ENCODE results near the gene SMAD6.

The SMAD6 gene

DNA sequence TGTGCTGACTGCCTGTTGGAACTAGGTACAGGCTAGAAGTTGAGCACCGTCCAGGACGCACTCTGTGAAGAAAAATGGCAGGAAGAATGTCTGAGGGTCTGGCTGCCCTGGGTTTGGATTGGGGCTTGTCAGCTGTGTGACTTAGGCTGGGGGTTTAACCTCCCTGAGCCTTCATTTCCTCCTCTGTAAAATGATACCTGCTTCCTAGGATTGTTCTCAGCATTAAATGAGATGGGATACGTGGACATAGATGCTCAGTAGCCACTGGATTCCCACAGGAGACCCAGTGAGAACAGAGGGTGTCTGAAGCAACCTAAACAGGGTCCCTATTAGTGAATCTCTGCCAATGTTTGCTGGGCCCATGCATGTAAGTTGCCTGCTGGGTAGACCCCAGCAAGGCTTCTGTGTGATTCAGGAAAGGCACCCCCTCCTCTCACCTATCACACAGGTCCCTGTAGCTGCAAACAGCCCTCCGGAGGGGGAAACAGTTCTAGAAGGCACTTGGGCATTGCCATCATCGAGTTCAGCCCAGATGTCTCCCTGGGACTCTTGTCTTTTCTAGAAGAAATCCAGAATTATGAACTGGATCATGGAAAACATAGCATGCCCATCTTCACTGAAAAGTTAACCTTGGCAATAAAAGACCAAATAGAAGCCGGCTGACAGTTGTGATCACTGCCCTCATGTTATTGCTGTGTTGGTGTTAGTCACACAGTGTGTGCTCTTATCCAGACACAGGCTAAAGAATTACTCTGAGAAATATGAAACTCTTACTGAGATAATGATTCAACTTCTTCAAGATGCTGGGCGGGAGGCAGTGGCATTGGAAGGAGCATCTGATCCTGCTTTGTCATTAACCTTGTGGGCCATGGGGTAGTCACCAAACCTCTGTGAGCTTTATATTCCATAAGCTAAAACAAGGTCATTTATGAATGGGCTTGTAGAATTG is 64.5 kb downstream of the SMAD6 start:
- Mint-ChIP-seq H3K27ac (no peak overlapping the region), H3K27me3 (peaks cover 30% of the 10 kb centered on the region), H3K9me3 (no peaks in the 10 kb centered on the region), H3K4me3 (no peak overlapping the region), H3K4me1 (no peaks in the 10 kb centered on the region), H3K36me3 (ENCODE audit: low read depth) (no peaks in the 10 kb centered on the region)
- DNase-seq, result no peak
- peak; percentile 40 for ATAC-seq

DNA sequence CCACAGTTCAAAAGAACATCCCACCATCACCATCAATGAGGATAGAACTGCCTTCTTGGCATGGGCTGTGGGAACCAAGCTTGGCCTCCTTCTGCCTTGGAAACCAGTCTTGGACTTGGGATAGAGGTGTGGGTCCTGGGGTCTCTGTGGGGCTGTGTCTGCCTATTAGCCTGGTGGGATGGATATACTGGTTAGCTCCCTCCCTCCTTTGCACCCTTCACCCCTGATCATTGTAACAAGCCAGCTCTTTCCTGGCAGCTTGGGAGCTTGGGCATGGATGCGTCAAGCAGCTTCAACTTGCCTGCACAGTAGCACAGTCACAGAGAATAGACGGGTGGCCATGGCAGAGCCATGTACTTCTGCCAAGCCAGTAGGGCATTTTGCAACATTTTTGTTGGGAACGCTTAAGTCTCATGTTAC is 65.2 kb downstream of the SMAD6 start:
- H3K27me3 Mint-ChIP-seq, result peaks cover 24% of the 10 kb centered on the region
- no peaks in the 10 kb centered on the region for H3K4me1 Mint-ChIP-seq
- no peak overlapping the region for H3K4me3 Mint-ChIP-seq
- ATAC-seq (no peak), DNase-seq (no peak)
- H3K27ac Mint-ChIP-seq, result no peak overlapping the region
- no peaks in the 10 kb centered on the region for H3K36me3 Mint-ChIP-seq (ENCODE audit: low read depth)
- no peaks in the 10 kb centered on the region for H3K9me3 Mint-ChIP-seq

DNA sequence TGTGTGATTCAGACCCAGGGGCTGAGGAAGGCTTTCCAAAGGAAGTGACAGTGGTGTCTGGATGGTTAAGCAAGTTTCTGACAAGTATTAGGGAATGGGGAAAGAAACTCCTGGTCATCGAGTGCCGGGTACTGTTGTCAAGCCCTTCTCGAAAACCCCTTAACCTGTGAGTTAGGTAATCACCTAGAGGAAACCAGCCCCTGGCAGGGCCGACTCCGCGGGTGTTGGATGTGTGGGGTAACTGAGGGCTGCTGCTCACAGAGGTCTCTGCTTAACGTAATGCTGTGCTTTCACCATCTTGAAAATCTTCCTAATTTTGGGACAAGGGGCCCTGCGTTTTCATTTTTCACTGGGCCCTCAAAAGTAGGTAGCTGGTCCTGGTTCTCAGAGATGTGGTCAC is 67.0 kb downstream of the SMAD6 start:
- peaks cover 16% of the 10 kb centered on the region for H3K27me3 Mint-ChIP-seq
- DNase-seq, result no peak
- no peaks in the 10 kb centered on the region for H3K9me3 Mint-ChIP-seq
- no peaks in the 10 kb centered on the region for H3K4me1 Mint-ChIP-seq
- H3K4me3 Mint-ChIP-seq, result no peak overlapping the region
- no peak overlapping the region for H3K27ac Mint-ChIP-seq
- ATAC-seq, result no peak
- H3K36me3 Mint-ChIP-seq (ENCODE audit: low read depth), result no peaks in the 10 kb centered on the region

DNA sequence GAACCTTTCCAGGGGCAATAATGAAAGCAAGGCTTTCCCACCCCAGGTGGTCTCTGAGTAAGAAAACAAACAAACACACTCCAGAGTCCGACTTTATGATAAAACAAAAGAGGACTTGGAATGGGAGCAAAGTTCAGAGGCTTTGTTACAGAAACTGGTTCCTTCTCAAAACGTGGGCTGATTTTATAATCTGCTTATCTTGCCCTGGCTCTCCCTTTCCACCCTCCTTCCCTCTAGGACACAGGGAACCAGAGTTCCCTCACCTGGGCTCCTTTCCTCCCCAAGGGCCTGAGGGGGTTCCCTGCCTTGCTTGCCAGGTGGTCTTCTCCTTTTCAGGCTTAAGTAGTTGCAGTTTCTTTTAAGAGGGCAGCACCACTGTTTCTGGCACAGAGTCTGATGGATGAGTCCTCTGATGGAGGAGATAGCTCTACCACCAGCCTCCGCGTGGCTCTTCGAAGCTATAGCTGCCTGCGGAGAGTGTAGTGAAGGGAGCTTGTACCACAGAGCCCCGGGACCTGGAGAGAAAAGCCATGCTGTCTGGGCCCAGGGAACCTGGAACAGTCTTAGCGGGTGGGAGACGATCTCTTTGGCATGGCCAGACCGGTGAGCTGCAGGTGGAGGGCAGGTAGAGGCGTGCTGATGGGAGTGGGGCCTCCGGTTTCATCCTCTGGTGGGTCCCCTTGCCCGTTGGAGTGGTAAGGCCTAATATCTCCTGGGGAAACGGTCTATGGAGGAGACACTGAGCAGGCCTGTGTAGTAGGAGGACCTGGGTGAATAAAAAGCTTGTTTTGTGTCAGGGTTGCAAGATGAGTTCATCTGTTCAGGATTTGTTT is 68.7 kb downstream of the SMAD6 start:
- Mint-ChIP-seq H3K4me3 (no peak overlapping the region), H3K27ac (no peak overlapping the region), H3K9me3 (no peaks in the 10 kb centered on the region), H3K4me1 (no peaks in the 10 kb centered on the region), H3K27me3 (peaks cover 8% of the 10 kb centered on the region), H3K36me3 (ENCODE audit: low read depth) (no peaks in the 10 kb centered on the region)
- DNase-seq, result no peak
- ATAC-seq, result no peak

DNA sequence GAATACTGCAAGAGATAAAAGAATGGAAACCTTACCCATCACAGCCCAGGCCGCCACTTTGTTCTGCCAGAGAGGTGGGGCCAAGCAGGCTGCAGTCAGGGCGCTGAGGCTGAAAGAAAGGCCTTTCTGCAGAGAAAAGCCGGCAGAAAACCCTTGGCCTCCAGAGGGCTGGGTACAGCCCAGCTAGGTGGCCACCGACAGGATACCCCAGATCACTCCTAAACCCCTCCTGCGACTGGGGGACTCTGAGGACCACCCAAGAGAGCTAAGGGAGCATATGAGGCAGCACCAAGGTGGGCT is 69.3 kb downstream of the SMAD6 start:
- ATAC-seq, result no peak
- H3K27me3 Mint-ChIP-seq, result peaks cover 2% of the 10 kb centered on the region

DNA sequence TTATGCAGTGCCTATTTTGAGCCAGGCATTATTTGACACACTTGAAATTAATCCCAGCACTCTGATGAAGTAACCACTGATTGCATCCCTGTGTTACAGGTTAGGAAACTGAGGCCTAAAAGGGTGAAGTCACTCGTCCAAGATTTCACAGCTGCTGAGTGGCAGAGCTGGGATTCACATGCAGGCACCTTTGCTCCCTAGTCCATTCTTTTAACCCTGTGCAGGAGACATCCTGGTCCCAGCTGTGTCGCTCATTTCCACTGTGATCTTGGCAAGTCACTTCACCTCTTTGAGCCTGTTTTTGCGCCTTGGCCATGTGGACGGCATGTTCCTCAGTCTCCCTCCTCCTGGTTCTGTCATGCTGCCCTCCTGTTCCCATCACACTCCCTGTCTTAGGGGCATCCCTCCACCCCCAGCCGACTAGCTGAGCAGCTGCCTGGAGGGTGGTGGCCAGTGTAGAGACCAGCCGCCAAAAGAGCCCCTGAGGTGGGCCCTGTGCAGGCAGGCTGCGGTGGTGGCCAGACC is 70.6 kb downstream of the SMAD6 start:
- H3K27ac Mint-ChIP-seq, result no peak overlapping the region
- H3K9me3 Mint-ChIP-seq, result no peaks in the 10 kb centered on the region
- H3K27me3 Mint-ChIP-seq, result no peaks in the 10 kb centered on the region
- DNase-seq, result no peak
- ATAC-seq, result no peak
- no peaks in the 10 kb centered on the region for H3K4me1 Mint-ChIP-seq
- no peak overlapping the region for H3K4me3 Mint-ChIP-seq
- no peaks in the 10 kb centered on the region for H3K36me3 Mint-ChIP-seq (ENCODE audit: low read depth)

More for the DNA sequence above, 69.3 kb downstream of the SMAD6 start:
- no peak for DNase-seq
- Mint-ChIP-seq H3K4me3 (no peak overlapping the region), H3K36me3 (ENCODE audit: low read depth) (no peaks in the 10 kb centered on the region), H3K4me1 (no peaks in the 10 kb centered on the region), H3K27ac (no peak overlapping the region), H3K9me3 (no peaks in the 10 kb centered on the region)

DNA sequence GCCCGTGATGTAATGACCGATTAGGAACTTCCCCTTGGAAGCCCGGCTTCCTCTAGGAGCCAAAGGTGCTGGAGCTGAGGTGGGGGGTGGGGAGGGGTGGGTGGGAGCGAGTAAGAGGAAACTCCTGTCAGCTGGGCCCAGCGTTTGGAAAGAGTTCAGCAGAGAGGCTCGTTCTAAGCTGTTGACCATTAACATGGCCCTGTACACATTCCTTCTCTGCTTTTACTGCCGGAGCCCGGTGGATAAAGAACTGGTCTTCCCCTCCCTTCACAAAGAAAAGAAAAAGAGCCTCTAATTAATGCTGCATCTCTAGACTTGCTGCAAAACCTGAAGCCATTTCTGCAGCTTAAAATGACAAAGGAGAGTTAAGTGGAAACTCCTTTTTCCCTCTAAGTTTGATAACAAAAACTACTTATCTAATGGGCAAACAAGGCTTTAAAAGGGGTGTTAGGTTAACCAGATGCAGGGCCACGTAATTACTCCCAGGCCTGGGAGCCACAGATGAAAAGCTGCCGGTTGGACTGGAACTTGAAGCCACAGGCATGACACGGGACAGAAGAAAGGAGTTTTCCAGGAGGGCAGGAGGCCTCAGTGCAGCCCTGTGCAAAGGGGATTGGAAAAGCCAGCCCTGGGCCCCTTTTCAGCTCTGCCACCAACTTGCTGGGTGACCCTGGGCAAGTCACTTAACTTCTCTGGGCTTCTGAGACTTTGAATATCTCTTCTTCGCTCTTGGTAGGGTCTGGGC is 71.3 kb downstream of the SMAD6 start:
- H3K36me3 Mint-ChIP-seq (ENCODE audit: low read depth), result no peaks in the 10 kb centered on the region
- no peak overlapping the region for H3K27ac Mint-ChIP-seq
- H3K27me3 Mint-ChIP-seq, result no peaks in the 10 kb centered on the region
- ATAC-seq (no peak), DNase-seq (no peak)
- H3K9me3 Mint-ChIP-seq, result no peaks in the 10 kb centered on the region
- no peaks in the 10 kb centered on the region for H3K4me1 Mint-ChIP-seq
- H3K4me3 Mint-ChIP-seq, result no peak overlapping the region

DNA sequence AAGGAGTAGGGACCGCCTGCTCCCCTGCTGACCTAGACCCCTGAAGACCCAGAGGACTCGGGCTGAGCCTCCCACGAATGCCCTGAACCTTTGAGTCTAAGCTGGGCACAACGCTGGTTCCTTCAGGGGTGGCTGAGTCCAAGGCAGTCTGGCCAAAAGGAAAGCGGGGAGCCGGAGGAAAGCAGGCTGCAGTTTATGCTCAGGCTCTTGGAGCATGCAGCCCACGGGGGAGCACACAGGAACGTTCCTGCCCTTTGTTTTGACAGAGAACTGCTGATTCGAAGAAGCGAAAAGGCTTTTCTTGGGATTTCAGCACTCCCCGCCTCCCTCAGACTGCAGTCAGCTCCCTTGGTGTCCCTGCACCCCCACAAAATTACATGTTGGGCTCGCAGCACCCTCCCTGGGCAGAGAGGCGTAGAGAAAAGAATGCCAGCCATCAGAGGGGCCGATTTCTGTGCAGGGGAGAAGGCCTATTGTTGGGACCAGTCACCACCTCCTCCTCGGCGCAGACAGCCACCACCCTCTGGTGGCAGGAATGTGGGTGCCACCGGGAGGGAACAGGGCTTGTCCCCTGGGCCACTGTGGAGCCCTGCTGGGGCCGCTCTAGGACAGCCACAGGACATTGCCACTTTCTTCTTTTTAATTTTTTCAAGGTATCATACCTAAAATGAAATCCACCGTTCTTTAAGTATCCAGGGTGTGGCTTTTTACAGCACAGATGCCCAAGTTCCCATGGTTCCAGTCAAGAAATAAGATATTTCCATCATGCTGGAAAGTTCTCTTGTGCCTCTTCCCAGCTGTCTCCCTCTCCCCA is 72.2 kb downstream of the SMAD6 start:
- peak; percentile 53 for ATAC-seq
- H3K9me3 Mint-ChIP-seq, result no peaks in the 10 kb centered on the region
- H3K4me3 Mint-ChIP-seq, result no peak overlapping the region
- no peaks in the 10 kb centered on the region for H3K27me3 Mint-ChIP-seq
- peak; percentile 46 for DNase-seq
- H3K27ac Mint-ChIP-seq, result no peak overlapping the region
- H3K4me1 Mint-ChIP-seq, result no peaks in the 10 kb centered on the region
- no peaks in the 10 kb centered on the region for H3K36me3 Mint-ChIP-seq (ENCODE audit: low read depth)

DNA sequence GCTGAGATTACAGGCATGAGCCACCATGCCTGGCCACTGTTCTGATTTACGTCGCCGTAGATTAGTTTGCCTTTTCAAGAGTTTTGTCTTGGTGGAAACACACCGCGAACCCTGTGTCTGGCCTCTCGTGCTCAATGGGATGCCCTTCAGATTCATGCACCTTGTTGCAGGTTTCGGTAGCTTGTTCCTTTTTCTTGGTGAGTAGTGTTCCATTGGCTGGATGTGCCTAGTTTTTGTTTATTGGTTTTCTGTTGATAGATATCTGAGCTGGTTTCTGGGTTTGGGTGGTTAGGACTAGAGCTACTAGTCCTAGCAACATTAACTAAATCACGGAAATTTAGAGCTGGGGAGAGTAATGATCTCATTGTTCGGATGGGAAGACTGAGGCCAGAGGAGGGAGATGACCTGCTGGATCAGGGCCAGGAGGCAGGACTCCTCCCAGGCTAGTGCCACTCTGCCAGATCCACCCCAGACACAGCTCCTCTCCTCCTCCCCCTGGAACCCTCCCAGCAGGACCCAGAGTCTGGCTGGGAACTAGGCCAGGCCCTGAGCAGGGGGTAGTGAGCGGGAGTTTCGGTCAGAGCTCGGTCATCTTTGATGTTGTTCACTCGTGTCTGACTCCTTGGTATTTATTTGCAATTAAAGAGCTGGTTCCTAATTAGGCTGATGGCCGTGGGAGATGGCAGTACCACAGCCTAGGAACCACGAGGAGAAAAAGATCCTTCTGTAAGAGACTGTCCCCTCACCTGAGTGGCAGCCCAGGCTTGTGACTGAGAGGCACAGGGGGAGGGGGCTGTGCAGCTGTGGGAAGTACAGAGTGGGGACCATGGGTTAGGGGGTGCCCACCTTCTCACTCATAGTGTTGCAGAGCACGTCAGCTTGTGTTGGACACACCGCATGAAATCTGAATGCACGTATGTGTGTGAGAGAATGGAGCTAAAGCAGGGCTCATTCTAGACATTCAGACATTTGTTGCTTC is 73.4 kb downstream of the SMAD6 start:
- H3K36me3 Mint-ChIP-seq (ENCODE audit: low read depth), result no peaks in the 10 kb centered on the region

DNA sequence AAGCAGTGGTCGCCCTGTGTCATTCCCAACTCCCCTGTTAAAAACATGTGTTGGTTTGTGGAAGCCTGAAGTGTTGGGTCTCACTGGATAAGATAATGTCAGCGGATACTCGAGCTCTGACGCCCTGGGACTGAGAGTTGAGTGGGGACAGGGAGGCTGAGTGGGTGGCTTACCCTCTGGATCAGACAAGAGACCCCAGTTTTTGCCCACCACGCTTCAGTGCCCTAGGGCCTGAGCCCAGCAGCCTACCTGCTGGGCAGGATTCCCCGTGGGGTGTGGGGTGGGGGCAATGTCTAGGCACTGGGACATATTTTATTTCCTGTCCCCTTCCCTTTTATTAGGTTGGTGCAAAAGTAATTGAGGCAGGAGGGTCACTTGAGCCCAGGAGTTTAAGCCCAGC is 75.0 kb downstream of the SMAD6 start:
- Mint-ChIP-seq H3K27ac (no peak overlapping the region), H3K9me3 (no peaks in the 10 kb centered on the region), H3K4me1 (no peaks in the 10 kb centered on the region), H3K36me3 (ENCODE audit: low read depth) (no peaks in the 10 kb centered on the region), H3K4me3 (no peak overlapping the region), H3K27me3 (no peaks in the 10 kb centered on the region)
- DNase-seq, result no peak
- ATAC-seq, result no peak

More for the DNA sequence above, 73.4 kb downstream of the SMAD6 start:
- Mint-ChIP-seq H3K4me1 (no peaks in the 10 kb centered on the region), H3K9me3 (no peaks in the 10 kb centered on the region), H3K27ac (no peak overlapping the region), H3K4me3 (no peak overlapping the region), H3K27me3 (no peaks in the 10 kb centered on the region)
- DNase-seq, result no peak
- ATAC-seq, result no peak

DNA sequence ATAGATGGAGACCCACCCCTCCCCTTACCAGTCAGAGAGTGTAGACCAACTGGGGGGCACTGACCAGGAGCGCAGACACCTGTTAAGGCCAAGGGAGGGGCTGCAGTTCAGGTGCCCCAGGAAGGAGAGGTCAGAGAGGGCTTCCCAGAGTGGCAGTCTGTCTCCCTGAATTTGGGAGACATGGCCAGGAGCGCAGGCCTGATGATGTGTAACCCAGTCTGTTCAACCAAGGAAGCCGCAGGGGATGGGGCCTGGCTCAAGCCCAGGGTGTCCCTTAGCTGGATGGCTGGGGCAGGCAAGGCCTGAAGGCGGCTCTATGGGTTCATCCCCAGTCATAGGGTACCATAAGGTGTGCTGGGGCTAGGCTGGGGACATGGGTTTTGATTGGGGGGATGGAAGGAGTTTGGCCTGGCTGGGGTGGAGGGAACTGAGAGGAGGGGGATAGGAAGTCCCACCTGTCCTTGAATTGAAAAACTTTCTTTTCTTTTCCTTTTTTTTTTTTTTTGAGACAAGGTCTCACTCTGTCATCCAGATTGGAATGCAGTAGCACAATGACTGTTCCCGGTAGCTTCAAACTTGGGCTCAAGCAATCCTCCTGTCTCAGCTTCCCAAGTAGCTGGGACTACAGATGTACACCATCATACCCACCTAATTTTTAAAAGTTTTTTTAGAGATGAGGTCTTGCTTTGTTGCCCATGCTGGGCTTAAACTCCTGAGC is 75.7 kb downstream of the SMAD6 start:
- no peak overlapping the region for H3K4me3 Mint-ChIP-seq
- H3K4me1 Mint-ChIP-seq, result no peaks in the 10 kb centered on the region
- H3K27ac Mint-ChIP-seq, result no peak overlapping the region
- DNase-seq (no peak), ATAC-seq (no peak)
- no peaks in the 10 kb centered on the region for H3K27me3 Mint-ChIP-seq
- H3K36me3 Mint-ChIP-seq (ENCODE audit: low read depth), result no peaks in the 10 kb centered on the region
- H3K9me3 Mint-ChIP-seq, result no peaks in the 10 kb centered on the region

DNA sequence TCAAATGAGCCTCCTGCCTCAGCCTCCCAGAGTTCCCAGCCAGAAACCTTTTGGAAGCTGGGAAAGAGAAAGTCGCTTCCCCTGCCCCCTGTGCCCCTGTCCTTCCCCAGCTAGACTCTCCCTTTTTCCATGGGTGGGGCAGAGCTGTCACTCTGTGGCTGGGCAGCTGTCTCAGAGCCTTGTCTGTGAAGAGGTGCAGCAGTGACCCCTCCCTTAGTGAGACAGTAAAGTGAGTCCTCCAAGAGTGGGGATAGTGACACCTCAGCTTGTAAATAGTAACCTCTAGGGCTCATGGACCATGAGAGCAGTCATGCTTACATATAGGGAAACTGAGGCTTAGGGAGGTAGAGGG is 76.3 kb downstream of the SMAD6 start:
- Mint-ChIP-seq H3K27ac (no peak overlapping the region), H3K27me3 (no peaks in the 10 kb centered on the region), H3K36me3 (ENCODE audit: low read depth) (no peaks in the 10 kb centered on the region), H3K9me3 (no peaks in the 10 kb centered on the region), H3K4me3 (no peak overlapping the region), H3K4me1 (no peaks in the 10 kb centered on the region)
- ATAC-seq (no peak), DNase-seq (no peak)
